Mesangial cell (primary cell): ENCODE measurements around the gene DERA. TPM values are rescaled to one million over a fixed set of nuclear protein-coding genes. Genes with fewer than 3 reads are reported as not detected.

Experiments used
- total RNA-seq: library from RNA; depleted of rRNA; stranded (reverse); fragments of >200 nt; gene quantifications from 2 replicates; pipeline ENCODE4 v1.2.3, GENCODE V29; 2015

The DERA gene
- 30.6 and 52.0 TPM in 2 replicates for total RNA-seq

DNA sequence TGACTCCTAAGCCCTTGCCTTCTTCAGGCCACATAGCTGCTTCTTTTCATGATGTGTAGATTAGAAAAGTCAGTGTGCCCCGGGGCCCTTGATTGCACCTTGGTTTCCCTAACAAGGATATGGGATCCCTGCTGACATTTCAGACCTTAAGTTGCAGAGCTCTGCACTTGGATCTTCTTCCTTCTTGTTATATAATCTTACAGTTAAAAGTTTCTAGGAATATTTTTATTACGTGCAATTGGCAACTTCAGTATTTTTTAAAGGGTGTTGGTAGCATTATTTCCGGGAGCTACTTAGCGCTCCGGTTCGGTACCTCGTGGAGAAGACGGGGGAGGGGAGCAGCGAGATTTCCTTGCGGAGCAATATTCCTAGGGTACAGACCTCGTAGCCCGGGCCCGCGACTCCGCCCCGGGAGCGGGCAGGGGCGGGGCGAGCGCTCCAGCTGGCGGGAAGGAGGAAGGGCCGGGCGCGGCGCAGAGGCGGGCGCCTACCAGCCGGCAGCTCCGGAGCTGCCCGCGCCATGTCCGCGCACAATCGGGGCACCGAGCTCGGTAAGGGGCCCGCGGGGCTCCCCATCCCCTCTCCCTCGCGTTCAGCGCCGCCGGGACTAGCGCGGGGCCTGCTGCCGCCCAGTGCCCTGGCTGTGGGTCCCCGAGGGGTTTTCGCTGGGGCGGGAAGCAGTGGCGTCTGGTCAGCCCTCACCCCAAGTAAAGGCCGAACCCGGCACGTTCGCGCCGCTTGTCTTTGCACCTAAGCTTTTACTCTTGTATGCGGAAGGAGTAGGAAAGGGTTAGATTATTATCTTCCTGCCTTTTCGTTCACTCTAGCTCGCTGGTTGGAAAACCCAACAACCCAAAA lies at the start of gene DERA:
Gene DERA (plus strand): TSS at position 469 of the 858 bp plus-strand sequence. CDS start 52 bp downstream, at position 521.

DNA sequence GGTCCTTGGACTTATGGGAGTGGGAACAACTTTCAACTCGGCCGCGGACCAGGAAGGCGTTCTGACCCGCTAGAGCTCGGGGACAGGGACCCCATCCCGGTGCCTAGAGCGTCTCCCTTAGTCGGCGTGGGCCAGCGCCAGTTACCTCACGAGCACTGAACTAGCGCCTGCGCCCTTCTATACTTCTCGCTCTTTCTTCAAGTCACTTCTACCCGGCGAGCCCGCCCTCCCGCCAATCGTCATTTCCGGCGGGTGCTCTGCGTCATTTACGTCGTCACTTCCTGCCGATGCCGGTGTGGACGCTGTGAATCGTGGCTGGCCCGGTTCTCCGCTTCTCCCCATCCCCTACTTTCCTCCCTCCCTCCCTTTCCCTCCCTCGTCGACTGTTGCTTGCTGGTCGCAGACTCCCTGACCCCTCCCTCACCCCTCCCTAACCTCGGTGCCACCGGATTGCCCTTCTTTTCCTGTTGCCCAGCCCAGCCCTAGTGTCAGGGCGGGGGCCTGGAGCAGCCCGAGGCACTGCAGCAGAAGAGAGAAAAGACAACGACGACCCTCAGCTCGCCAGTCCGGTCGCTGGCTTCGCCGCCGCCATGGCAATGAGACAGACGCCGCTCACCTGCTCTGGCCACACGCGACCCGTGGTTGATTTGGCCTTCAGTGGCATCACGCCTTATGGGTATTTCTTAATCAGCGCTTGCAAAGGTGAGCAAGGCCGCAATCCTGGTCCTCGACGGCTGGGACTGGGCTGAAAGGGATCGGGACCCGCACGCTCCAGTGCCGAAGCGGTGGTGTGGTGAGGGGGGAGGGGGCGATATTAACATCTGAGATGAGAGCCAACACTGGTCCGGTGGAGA lies 28.8 kb upstream of the DERA start, which contains the start of gene STRAP:
Gene STRAP (plus strand): TSS at position 270 of the 854 bp plus-strand sequence. CDS start 321 bp downstream, at position 591.

Other genes with a start within 250 kb of the DERA start
- gene EPS8, start 121.9 kb upstream of the DERA start, total RNA-seq = 47.8 and 65.3 TPM in 2 replicates
- 67.1 and 100 TPM in 2 replicates for gene STRAP, start 28.9 kb upstream of the DERA start, total RNA-seq